HG02642 (cell line): ENCODE results near the gene ADARB2.

Experiments
- ATAC-seq: cut with Tn5 transposase; IDR thresholded peaks from one replicate; pipeline ENCODE4 v1.9.1; 2021; ENCODE audit warnings: mild to moderate bottlenecking; ENCODE audit not compliant: unreplicated experiment, poor library complexity

Gene ADARB2

DNA sequence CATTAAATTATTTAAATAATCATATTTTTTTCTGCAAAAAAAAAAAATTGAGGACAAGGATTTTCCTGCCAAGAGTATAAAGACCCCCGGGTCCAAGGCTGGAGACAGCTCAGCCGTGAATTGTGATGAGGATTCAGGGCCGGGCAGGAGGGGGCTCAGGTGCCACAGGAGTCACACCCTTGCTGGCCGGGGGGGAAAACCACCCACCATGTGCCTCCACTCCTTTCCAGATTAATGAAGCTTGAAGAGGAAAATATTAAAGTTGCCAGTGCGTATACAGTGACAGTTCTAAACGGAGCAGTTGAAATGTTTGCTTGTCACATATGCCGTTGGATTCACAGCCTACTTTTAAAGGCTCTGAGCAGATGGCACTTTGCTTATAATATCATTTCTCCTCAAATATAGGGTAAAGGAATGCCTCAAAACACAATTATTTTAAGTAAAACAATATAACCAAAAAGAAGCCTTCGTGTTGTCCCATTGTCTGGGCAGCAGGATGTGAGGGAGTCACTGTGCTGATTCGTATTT lies 49.6 kb downstream of the ADARB2 start:
- ATAC-seq: no peak

DNA sequence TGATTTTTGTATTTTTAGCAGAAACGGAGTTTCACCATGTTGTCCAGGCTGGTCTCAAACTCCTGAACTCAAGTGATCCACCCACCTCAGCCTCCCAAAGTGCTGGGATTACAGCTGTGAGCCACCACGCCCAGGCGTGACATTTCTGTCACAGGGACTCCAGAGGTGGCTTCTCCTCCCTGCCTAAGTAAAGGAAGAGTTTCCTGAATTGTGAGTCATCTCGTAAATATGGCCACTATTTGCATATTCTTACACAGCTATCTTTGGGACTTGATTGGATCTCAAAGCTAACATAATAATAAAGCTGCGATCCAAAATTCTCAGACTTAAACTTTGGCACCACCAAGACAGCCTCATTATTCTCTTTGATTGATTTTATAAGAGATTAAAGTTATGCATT lies 50.1 kb downstream of the ADARB2 start:
- ATAC-seq: no peak

- ATAC-seq: no peak
Observed at GRCh38 chr10:1686491-1686749, 50.9 kb downstream of the ADARB2 start.

GRCh38 chr10:1685699-1686490 lies 51.4 kb downstream of the ADARB2 start:
- no peak for ATAC-seq

DNA sequence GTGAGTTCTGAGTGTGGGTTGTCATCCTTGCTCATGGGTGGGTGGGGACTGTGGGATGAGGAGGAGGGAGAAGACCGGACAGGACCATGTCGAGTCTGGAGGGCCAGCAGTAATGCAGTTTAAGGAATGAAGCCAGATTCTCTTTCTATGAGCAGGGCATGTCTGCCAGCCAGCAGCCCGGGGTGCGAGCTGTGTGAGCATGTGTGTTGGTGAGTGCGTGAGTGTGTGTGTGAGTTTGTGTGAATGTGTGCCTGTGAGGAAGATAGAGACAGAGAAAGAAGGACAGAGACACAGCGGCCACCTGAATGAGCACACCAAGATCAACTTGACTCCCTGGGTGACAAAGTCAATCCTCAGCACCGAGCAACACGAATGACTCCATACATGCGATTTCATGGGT lies 52.3 kb downstream of the ADARB2 start:
- ATAC-seq: no peak

DNA sequence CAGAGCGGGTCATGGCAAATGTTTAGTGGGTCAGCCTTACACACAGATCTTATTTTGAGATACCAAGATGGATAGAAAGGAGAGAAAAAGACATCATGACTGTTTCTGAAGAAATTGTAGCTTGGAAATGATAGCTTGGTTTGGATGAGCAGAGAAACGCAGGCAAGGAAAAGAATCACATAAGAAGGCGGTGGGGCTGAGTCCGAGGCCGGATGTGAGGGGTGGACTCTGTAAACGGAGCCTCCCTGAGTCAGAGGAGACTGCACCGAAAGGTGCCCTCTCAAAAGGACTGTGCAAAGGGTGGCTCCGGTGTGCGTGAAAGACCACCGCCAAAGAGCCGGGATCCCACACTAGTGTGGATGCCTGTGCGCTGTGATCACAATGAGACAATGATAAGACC lies 53.7 kb downstream of the ADARB2 start:
- ATAC-seq: no peak

GRCh38 chr10:1679821-1680650 lies 57.3 kb downstream of the ADARB2 start:
- no peak for ATAC-seq

DNA sequence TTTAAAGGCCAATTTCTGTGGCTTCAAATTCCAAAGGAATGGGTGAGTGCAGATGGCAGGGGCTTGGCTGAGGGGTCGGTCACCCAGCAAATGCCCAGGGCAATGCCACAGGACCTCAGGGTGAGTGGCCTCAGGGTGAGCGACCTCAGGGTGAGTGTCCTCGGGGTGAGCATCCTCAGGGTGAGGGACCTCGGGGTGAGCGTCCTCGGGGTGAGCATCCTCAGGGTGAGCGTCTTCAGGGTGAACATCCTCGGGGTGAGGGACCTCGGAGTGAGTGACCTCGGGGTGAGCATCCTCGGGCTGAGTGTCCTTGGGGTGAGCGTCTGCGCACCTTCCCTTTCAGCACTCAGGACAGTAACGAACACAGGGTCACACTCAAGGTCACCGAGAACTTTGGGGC lies 59.2 kb downstream of the ADARB2 start:
- no peak for ATAC-seq

DNA sequence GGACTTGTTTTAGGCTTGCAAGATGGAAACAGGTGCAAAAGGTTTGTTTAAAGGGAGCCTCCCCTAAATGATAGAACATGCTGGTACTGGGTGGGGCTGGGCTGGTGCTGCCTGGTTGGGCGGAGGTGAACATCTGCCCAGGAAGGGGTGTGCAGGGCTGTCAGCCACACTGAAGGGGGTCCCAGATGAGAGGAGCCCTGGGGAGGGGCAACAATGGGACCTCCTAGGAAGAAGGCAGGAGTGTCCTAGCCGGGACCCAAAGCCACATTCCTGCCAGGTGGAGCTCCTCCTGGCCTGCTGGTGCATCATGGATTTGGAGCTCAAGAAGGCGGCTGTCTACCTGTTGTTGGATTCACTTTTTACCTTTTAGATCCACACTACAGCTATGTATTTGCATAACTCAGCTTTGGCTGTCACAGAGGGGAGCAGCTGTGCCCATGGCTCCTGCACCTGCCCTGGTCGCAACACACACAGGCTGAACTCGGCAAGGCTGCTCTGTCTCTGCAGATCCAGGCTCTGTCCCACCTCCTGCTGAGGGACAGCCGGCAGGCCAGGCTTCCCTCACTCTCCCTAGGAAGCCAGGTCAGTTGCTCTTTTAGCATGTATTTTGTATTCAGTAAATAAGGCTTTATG lies 59.9 kb downstream of the ADARB2 start:
- no peak for ATAC-seq

GRCh38 chr10:1674501-1674900 lies 62.8 kb downstream of the ADARB2 start:
- ATAC-seq: peak; percentile 62

DNA sequence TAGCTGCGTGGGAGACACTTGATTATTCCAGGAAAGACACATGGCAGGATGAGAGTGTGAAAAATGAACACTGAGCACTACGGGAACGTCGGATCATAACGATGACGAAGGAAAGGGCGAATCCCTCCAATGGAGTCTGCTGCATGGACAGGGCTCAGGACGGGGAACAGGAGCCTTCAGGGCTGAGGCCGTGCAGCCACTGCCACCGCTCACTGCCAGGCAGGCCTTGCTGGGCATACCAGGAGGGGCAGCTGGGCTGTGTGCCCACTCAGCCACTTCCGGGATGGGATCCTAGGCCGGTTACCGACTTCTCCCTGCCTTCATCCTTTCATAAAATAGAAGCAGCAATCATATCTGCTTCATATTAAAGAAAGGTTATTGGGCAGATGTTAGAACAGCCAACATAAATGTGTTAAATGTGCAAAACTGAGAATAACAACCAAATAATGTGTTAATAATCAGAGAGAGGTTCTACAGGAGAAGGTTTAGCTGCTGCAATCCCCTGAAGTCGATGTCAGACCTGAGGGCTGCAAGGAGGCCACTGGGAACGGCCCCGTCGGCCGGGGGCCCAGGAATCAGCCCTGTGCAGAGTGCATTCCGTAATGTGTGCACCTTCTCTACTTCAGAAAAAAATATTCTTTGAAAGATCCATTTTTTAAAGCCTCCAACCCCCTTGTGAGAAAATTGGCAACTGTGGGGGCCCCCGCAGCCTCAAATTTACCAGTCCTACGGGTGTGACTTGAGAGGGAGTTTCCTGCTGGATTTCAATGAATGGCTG lies 63.6 kb downstream of the ADARB2 start:
- no peak for ATAC-seq

GRCh38 chr10:1672001-1672781 lies 65.1 kb downstream of the ADARB2 start:
- no peak for ATAC-seq

DNA sequence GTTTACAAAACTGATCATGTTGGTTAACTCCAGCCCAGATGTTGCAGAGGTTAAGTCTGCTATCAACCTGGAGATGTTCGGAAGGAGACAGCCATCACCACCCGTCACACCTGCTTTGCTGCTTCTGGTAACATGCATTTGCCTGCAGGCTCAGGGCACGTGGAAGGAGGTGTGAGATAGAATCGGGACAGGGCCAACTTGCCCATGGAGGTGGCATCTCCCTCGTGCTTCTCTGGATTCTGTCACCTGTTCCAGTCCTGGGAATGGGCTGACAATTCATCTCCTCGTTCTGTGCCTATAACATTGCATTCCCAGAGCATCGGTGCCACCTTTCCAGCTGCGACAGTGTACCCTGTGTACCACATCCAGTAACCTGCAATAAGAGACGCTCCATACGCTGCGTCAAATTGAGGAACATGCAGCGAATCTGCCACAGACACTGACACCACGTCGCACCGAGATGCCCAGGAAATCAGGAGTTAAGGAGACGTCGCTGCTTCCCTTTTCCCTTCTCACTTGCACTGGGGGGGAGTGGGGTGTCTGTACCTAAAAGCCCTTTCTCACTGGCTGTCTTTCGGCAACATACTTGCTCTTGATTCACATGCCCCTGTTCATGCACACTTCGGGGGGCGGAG lies 65.8 kb downstream of the ADARB2 start:
- ATAC-seq: no peak

DNA sequence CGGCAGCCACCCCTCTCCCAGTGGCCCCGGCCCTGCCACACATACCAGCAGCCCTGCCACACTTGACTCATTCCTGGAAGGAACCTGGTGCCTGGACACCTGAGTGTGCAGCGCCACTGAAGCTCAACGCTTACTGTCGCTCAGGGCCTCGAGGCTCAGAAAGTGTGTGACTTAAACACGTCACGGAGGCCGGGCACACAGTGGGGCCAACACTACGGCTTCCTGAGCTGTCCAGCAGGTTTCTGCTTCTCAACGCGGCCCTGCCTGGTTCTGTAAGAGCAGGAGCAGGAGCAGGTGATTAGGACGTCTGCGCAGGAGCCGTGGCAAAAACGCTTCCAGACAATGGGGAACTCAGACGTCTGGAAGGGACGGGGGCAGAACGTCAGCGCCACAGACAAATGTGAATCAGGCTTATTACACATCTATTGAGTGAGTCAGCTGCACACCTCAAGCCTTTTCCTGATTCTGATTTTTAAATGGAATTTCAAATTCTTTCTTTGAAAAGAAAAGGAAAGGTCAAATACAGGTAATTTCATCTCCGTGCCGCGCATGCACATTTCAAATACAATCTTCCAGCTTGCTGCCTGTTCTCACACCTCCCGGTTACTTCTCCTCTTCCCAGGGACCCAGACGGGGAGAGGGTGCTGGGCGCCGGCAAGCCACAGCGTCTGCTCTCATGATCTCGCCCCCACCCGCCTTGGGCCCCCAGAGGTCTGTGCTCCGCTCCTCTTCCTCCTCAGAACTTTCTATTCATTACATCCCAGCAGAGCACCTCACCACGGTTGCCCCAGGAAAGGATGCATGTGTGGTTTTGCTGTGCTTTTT lies 66.6 kb downstream of the ADARB2 start:
- no peak for ATAC-seq

DNA sequence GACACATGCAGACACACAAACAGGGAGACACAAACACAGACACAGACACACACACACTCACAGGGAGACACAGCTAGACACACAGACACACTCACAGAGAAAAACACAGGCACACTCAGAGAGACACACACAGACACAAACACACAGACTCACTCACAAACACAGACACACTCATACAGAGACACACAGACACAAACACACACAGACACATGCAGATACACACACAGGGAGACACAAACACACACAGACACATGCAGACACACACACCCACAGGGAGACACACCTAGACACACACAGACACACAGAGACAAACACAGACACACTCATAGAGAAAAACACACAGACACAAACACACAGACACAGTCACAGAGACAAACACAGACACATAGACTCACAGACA lies 67.9 kb downstream of the ADARB2 start:
- no peak for ATAC-seq

GRCh38 chr10:1668399-1668798 lies 68.9 kb downstream of the ADARB2 start:
- no peak for ATAC-seq

DNA sequence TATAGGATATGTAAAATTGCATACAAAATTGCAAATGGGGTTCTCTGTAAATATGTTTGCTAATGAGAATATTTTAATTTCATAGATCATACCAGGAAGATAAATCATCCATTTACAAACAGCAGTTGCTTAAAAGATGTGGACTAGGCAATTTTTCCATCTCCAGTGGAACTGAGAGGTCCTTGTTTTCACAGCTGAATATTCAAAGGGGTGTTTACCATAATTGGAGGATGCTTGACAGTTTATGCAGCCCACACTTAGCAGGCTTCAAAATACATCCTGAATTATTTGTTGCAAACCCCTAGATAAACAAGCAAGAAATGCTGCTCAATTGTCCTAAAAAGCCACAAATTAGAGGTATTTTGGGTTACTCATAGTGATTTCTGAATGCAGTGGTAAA lies 69.9 kb downstream of the ADARB2 start:
- no peak for ATAC-seq

DNA sequence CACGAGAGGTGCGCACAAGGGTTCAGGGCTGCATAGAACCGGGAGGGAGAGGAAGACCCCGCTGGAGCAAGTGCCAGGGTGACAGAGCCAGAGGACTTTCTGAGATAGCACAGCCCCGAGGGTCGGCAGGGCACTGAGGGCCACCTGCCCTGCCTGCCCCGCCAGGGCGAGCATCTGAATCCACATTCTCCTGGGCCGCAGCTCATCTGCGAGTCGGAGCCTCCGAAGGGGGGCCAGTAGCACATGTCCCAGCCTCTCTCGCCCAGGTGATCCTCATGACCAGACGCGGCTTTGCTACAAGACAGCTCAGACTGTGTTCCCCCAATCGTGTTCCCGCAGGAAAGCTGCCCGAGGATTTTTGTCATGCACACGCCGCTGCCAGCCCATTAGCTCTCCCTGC lies 71.2 kb downstream of the ADARB2 start:
- ATAC-seq: no peak
